Upper lobe of left lung (tissue), 4 donors: ENCODE measurements around the gene ALG9.

ENCODE experiments used
- CTCF ChIP-seq, 6 experiments: fragments of 450-650 bp in 4 of 6; fragments of 200-600 bp in 2 of 6; sonication (generic) in 2 of 6; IDR thresholded peaks; one replicate each; pipeline ENCODE4 v1.5.1; 2016 to 2019; ENCODE audit warnings: antibody characterized with exemption in 6 of 6
- EP300 ChIP-seq, 4 donors: sonication (generic); formaldehyde crosslinking; IDR thresholded peaks; one replicate each; pipeline ENCODE4 v1.5.1; 2017; ENCODE audit warnings: antibody characterized with exemption in 4 of 4, control low read depth in 2 of 4
- POLR2A ChIP-seq, 4 donors: fragments of 450-650 bp; IDR thresholded peaks; one replicate each; pipeline ENCODE4 v1.5.1; 2016 to 2017; ENCODE audit warnings: antibody characterized with exemption in 4 of 4, mild to moderate bottlenecking in 2 of 4
- POLR2AphosphoS5 ChIP-seq, 2 donors: sonication (generic); formaldehyde crosslinking; IDR thresholded peaks; one replicate each; pipeline ENCODE4 v1.5.1; 2017; ENCODE audit warnings: antibody characterized with exemption in 2 of 2

GRCh38 chr11:111811445-111811844, 59.9 kb downstream of the ALG9 start:
- no peak for TF ChIP-seq CTCF (IDR thresholded peaks at IDR 0.05)
- TF ChIP-seq POLR2A (IDR thresholded peaks at IDR 0.05) = no peak
- no peak for TF ChIP-seq POLR2AphosphoS5 (IDR thresholded peaks at IDR 0.05)
- TF ChIP-seq EP300 (IDR thresholded peaks at IDR 0.05) = no peak
